Right atrium auricular region (tissue), 2 donors: ENCODE results near the gene KRT1. TPM values are rescaled to one million over a fixed set of nuclear protein-coding genes. Genes with fewer than 3 reads are reported as not detected.
"Not testable (repeated sequence)": the region's sequence is repeated elsewhere in the genome, so short reads cannot be mapped to it uniquely, and the experiment has no call there.

Experiments used
- DNase-seq: peaks from one replicate; pipeline ENCODE4 v3.0.0-alpha.2; 2019; ENCODE audit warnings: low spot score
- H3K27ac ChIP-seq, 2 donors: fragments of 200-600 bp; sonication (generic); 1 replicate in 1 of 2; 2 replicates in 1 of 2; pipeline ENCODE4 v1.5.1; 2016 to 2019
- H3K27me3 ChIP-seq, 2 donors: fragments of 200-600 bp; sonication (generic); one replicate each; pipeline versions ENCODE4 v1.5.1 to v1.6.0; 2017 to 2019
- H3K36me3 ChIP-seq: fragments of 200-600 bp; sonication (generic); one replicate; pipeline ENCODE4 v1.5.1; 2016
- H3K4me1 ChIP-seq, 2 donors: fragments of 200-600 bp; sonication (generic); one replicate each; pipeline versions ENCODE4 v1.5.1 to v1.6.0; 2017 to 2019
- H3K4me3 ChIP-seq, 2 donors: fragments of 200-600 bp; sonication (generic); 1 replicate in 1 of 2; 2 replicates in 1 of 2; pipeline ENCODE4 v1.5.1; 2017 to 2019; ENCODE audit warnings: mild to moderate bottlenecking in 1 of 2, moderate library complexity in 1 of 2
- H3K9me3 ChIP-seq, 2 donors: fragments of 200-600 bp; sonication (generic); one replicate each; pipeline ENCODE4 v1.5.1; 2019
- CTCF ChIP-seq, 2 donors: fragments of 200-600 bp; sonication (generic); IDR thresholded peaks; one replicate each; pipeline ENCODE4 v1.5.1; 2019; ENCODE audit warnings: antibody characterized with exemption in 2 of 2
- total RNA-seq, 2 donors: library from RNA; depleted of rRNA; stranded (reverse); fragments of >200 nt; gene quantifications; one replicate each; pipeline ENCODE4 v1.1.0, GENCODE V29; 2016

KRT1 gene
- total RNA-seq, 2 donors from 2014 or later = not detected

GRCh38 chr12:52673713-52674432 is 6.3 kb downstream of the KRT1 start:
- Histone ChIP-seq H3K9me3 (no peaks in the 10 kb centered on the region), H3K27ac (no peak overlapping the region), H3K4me3 (no peak overlapping the region), H3K4me1 (no peaks in the 10 kb centered on the region), H3K27me3 (no peaks in the 10 kb centered on the region), H3K36me3 (no peaks in the 10 kb centered on the region)
- TF ChIP-seq CTCF (IDR thresholded peaks at IDR 0.05) = no peak
- DNase-seq = no peak

GRCh38 chr12:52673217-52673616 is 7.0 kb downstream of the KRT1 start:
- Histone ChIP-seq H3K27ac (no peak overlapping the region), H3K4me3 (no peak overlapping the region)
- no peak for TF ChIP-seq CTCF (IDR thresholded peaks at IDR 0.05)

GRCh38 chr12:52672321-52672933 is 7.8 kb downstream of the KRT1 start:
- no peaks in the 10 kb centered on the region for H3K36me3 ChIP-seq
- H3K9me3 ChIP-seq = no peaks in the 10 kb centered on the region
- TF ChIP-seq CTCF (IDR thresholded peaks at IDR 0.05) = no peak
- H3K27me3 ChIP-seq = no peaks in the 10 kb centered on the region
- no peak overlapping the region for H3K4me3 ChIP-seq
- H3K4me1 ChIP-seq = no peaks in the 10 kb centered on the region
- no peak overlapping the region for H3K27ac ChIP-seq
- no peak for DNase-seq

More at GRCh38 chr12:52673217-52673616, 7.0 kb downstream of the KRT1 start:
- DNase-seq = no peak
- no peaks in the 10 kb centered on the region for H3K36me3 ChIP-seq
- H3K27me3 ChIP-seq = no peaks in the 10 kb centered on the region
- H3K9me3 ChIP-seq = no peaks in the 10 kb centered on the region
- H3K4me1 ChIP-seq = no peaks in the 10 kb centered on the region

- Histone ChIP-seq H3K4me1 (no peaks in the 10 kb centered on the region), H3K4me3 (no peak overlapping the region), H3K9me3 (no peaks in the 10 kb centered on the region), H3K27me3 (no peaks in the 10 kb centered on the region), H3K36me3 (no peaks in the 10 kb centered on the region), H3K27ac (no peak overlapping the region)
- DNase-seq = no peak
- TF ChIP-seq CTCF (IDR thresholded peaks at IDR 0.05) = no peak
These were observed 9.2 kb downstream of the KRT1 start for GRCh38 chr12:52670961-52671360.

GRCh38 chr12:52670506-52670905 is 9.7 kb downstream of the KRT1 start:
- TF ChIP-seq CTCF (IDR thresholded peaks at IDR 0.05) = no peak
- Histone ChIP-seq H3K9me3 (no peaks in the 10 kb centered on the region), H3K4me3 (no peak overlapping the region), H3K27ac (no peak overlapping the region), H3K36me3 (no peaks in the 10 kb centered on the region), H3K27me3 (no peaks in the 10 kb centered on the region), H3K4me1 (no peaks in the 10 kb centered on the region)
- no peak for DNase-seq

- not testable (repeated sequence) for H3K4me1 ChIP-seq, H3K36me3 ChIP-seq, H3K9me3 ChIP-seq, H3K27ac ChIP-seq, H3K27me3 ChIP-seq, H3K4me3 ChIP-seq, DNase-seq
These were observed 10.3 kb downstream of the KRT1 start for GRCh38 chr12:52669941-52670340.
